Dermis microvascular lymphatic vessel endothelial cell (primary cell): ENCODE measurements around the gene CALM1. TPM values are rescaled to one million over a fixed set of nuclear protein-coding genes. Genes with fewer than 3 reads are reported as not detected.

Source experiments
- total RNA-seq: library from RNA; depleted of rRNA; stranded (reverse); fragments of >200 nt; gene quantifications from 2 replicates; pipeline ENCODE4 v1.2.1, GENCODE V29; 2014

CALM1 gene
- total RNA-seq, 1 donor from 2014 or later: 1,375 TPM

Other genes starting within 250 kb of the CALM1 start
- gene PSMC1, start 140.5 kb upstream of the CALM1 start, total RNA-seq: 75.9 and 84.2 TPM in 2 replicates
- 6.4 and 7.3 TPM in 2 replicates for gene NRDE2, start 65.1 kb upstream of the CALM1 start, total RNA-seq